GM23338 (cell line): ENCODE measurements around the gene CADM4. TPM values are rescaled to one million over a fixed set of nuclear protein-coding genes. Genes with fewer than 3 reads are reported as not detected.
A peak's percentile ranks its signal among the peaks of the same experiment; 100 is the strongest.

Experiments
- ATAC-seq: fragments of 200-7000 bp; cut with Tn5 transposase; 3 replicates; pipeline ENCODE4 v1.9.1; 2020
- DNase-seq: peaks from one replicate; pipeline ENCODE4 v3.0.0-alpha.2; 2015; ENCODE audit warnings: low spot score
- H2AFZ ChIP-seq: fragments of 200-600 bp; sonication (generic); 2 replicates; pipeline ENCODE4 v1.8.0; 2016; ENCODE audit warnings: antibody characterized with exemption, mild to moderate bottlenecking, moderate library complexity
- H3F3A ChIP-seq: fragments of 200-600 bp; sonication (generic); replicated peaks from 2 replicates; pipeline ENCODE4 v1.8.0; 2017; ENCODE audit warnings: antibody characterized with exemption, mixed run types, low read depth
- H3K27ac ChIP-seq: fragments of 200-600 bp; sonication (generic); 2 replicates; pipeline ENCODE4 v1.6.1; 2016; ENCODE audit warnings: low read depth
- H3K27me3 ChIP-seq: fragments of 200-600 bp; sonication (generic); 2 replicates; pipeline ENCODE4 v1.8.0; 2016; ENCODE audit warnings: mild to moderate bottlenecking, mixed run types, moderate library complexity; ENCODE audit not compliant: insufficient read depth
- H3K36me3 ChIP-seq: fragments of 200-600 bp; sonication (generic); 2 replicates; pipeline ENCODE4 v1.8.0; 2016; ENCODE audit warnings: mild to moderate bottlenecking; ENCODE audit not compliant: insufficient read depth
- H3K4me1 ChIP-seq: fragments of 200-600 bp; sonication (generic); 2 replicates; pipeline ENCODE4 v1.8.0; 2016; ENCODE audit warnings: mild to moderate bottlenecking, moderate library complexity; ENCODE audit not compliant: insufficient read depth
- H3K4me2 ChIP-seq: fragments of 200-600 bp; sonication (generic); 2 replicates; pipeline ENCODE4 v1.7.1; 2017; ENCODE audit warnings: mixed run types
- H3K4me3 ChIP-seq: fragments of 200-600 bp; sonication (generic); 2 replicates; pipeline ENCODE4 v1.6.1; 2016; ENCODE audit warnings: mixed run types
- H3K79me2 ChIP-seq: fragments of 200-600 bp; sonication (generic); replicated peaks from 2 replicates; pipeline ENCODE4 v1.8.0; 2017; ENCODE audit warnings: mild to moderate bottlenecking; ENCODE audit not compliant: insufficient read depth
- H3K9me2 ChIP-seq: fragments of 200-600 bp; sonication (generic); 2 replicates; pipeline ENCODE4 v1.8.0; 2017; ENCODE audit not compliant: insufficient read depth
- H4K20me1 ChIP-seq: fragments of 200-600 bp; sonication (generic); replicated peaks from 2 replicates; pipeline ENCODE4 v1.8.0; 2017; ENCODE audit warnings: mild to moderate bottlenecking; ENCODE audit not compliant: insufficient read depth
- H3K27ac Mint-ChIP-seq: 2 replicates; pipeline ENCODE4 v1.8.0; 2020; ENCODE audit warnings: inconsistent platforms, mild to moderate bottlenecking, moderate library complexity, mixed read lengths
- H3K27me3 Mint-ChIP-seq: 3 replicates; pipeline ENCODE4 v1.8.0; 2022; ENCODE audit warnings: low read depth, mild to moderate bottlenecking, moderate library complexity, mixed read lengths, inconsistent platforms; ENCODE audit not compliant: insufficient read depth, poor library complexity
- H3K36me3 Mint-ChIP-seq: 3 replicates; pipeline ENCODE4 v1.8.0; 2021; ENCODE audit warnings: low read depth, mild to moderate bottlenecking, inconsistent platforms, moderate library complexity, mixed read lengths
- H3K4me1 Mint-ChIP-seq: 3 replicates; pipeline ENCODE4 v1.8.0; 2020; ENCODE audit warnings: mild to moderate bottlenecking, inconsistent platforms, mixed read lengths
- H3K4me3 Mint-ChIP-seq: 3 replicates; pipeline ENCODE4 v1.8.0; 2021; ENCODE audit warnings: moderate library complexity, mild to moderate bottlenecking, inconsistent platforms, mixed read lengths
- H3K9me3 Mint-ChIP-seq: 3 replicates; pipeline ENCODE4 v1.8.0; 2020; ENCODE audit warnings: moderate library complexity, mild to moderate bottlenecking, inconsistent platforms, mixed read lengths
- CREB1 ChIP-seq: fragments of 250-450 bp; sonication (Bioruptor Pico); IDR thresholded peaks from 2 replicates; pipeline ENCODE4 v1.5.0; 2020; ENCODE audit warnings: low read depth, mild to moderate bottlenecking, moderate library complexity
- CTCF ChIP-seq, 2 experiments: fragments of 200-600 bp in 1 of 2; sonication (generic) in 1 of 2; conservative IDR thresholded peaks; 2 replicates each; pipeline versions ENCODE4 v1.5.1 to v1.6.1; 2016 to 2017; ENCODE audit warnings: antibody characterized with exemption in 2 of 2, low read depth in 2 of 2, mild to moderate bottlenecking in 2 of 2, moderate library complexity in 1 of 2
- ETS1 ChIP-seq: IDR thresholded peaks from 2 replicates; pipeline ENCODE4 v1.6.1; 2016; ENCODE audit warnings: antibody characterized with exemption
- EZH2phosphoT487 ChIP-seq: fragments of 200-600 bp; sonication (generic); IDR thresholded peaks from one replicate; pipeline ENCODE4 v1.8.1; 2018; ENCODE audit warnings: antibody characterized with exemption; ENCODE audit not compliant: unreplicated experiment
- JUNB ChIP-seq: IDR thresholded peaks from one replicate; pipeline ENCODE4 v1.6.1; 2016; ENCODE audit warnings: antibody characterized with exemption; ENCODE audit not compliant: unreplicated experiment
- NANOG ChIP-seq: IDR thresholded peaks from 2 replicates; pipeline ENCODE4 v1.6.1; 2016; ENCODE audit warnings: antibody characterized with exemption, borderline replicate concordance
- POLR2AphosphoS5 ChIP-seq: IDR thresholded peaks from 2 replicates; pipeline ENCODE4 v1.6.1; 2016; ENCODE audit warnings: antibody characterized with exemption, low read depth
- STAT1 ChIP-seq: IDR thresholded peaks from one replicate; pipeline ENCODE4 v1.6.1; 2016; ENCODE audit warnings: antibody characterized with exemption; ENCODE audit not compliant: unreplicated experiment
- ZNF114 ChIP-seq: fragments of 250-450 bp; sonication (Bioruptor Pico); IDR thresholded peaks from 2 replicates; pipeline ENCODE4 v1.5.0; 2020; ENCODE audit warnings: mild to moderate bottlenecking, moderate library complexity
- ZNF331 ChIP-seq: fragments of 250-450 bp; sonication (Bioruptor Pico); IDR thresholded peaks from 2 replicates; pipeline ENCODE4 v1.5.0; 2020; ENCODE audit warnings: low read depth, mild to moderate bottlenecking, moderate library complexity
- ZNF462 ChIP-seq: fragments of 250-450 bp; sonication (Bioruptor Pico); IDR thresholded peaks from 2 replicates; pipeline ENCODE4 v1.5.0; 2020; ENCODE audit warnings: mild to moderate bottlenecking, moderate library complexity
- polyA plus RNA-seq: library from polyadenylated mRNA; unstranded; fragments of >200 nt; fragmentation: Nextera tagmentation; extraction: Ambion mirVana; gene quantifications from 2 replicates; pipeline ENCODE4 v1.2.1, GENCODE V29; 2016
- total RNA-seq: library from RNA; depleted of rRNA; stranded (reverse); fragments of >200 nt; shearing (Covaris generic); gene quantifications from 2 replicates; pipeline ENCODE4 v1.2.3, GENCODE V29; 2014

The CADM4 gene
- total and polyA plus RNA-seq, 2 experiments from 2014 or later = 3.7 to 21.2 TPM

- no peak for TF ChIP-seq CTCF (conservative IDR thresholded peaks at IDR 0.05; ENCODE audit: low read depth in 2 of 2)
- no peak for TF ChIP-seq EZH2phosphoT487
- no peak for TF ChIP-seq ETS1
- TF ChIP-seq NANOG = no peak
- no peak for TF ChIP-seq POLR2AphosphoS5
- TF ChIP-seq ZNF114 (CRISPR knock-in tag) = no peak
- TF ChIP-seq JUNB = no peak
- no peak for TF ChIP-seq CREB1 (CRISPR knock-in tag)
These were observed 34.0 kb upstream of the CADM4 start (continued) for GRCh38 chr19:43673637-43674036.

DNA sequence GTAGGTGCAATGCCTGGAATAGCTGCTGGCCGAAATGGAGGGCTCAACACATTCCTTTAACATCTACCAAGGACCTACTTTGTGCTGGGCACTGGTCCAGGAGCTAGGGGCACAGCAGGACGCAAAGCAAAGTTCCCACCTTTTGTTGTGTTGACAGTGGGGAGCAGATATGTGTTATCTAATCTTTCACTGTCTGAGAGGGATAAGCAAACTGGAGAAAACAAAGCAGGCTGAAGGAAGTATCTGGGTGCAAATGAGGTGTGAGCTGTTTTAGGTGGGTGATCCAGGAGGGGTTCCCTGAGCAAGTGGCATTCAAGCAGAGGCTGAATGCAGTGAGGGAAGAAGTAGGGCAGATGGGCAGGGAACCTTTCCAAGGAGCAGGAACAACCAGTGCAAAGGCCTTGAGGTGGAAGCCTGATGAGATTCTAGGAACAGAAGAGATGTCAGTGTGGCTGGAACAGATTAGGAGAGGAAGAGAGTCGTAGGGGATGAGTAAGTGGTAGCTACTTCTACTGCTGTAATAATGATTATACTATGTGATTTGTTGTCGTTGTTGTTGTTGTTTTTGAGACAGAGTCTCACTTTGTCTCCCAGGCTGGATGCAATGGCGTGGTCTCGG is 32.5 kb upstream of the CADM4 start:
- H3K9me3 Mint-ChIP-seq = no peaks in the 10 kb centered on the region
- Histone ChIP-seq H2AFZ (peak overlapping the region; percentile 15; the same call in 1 of the 2 replicates), H4K20me1 (no peaks in the 10 kb centered on the region), H3K4me2 (peak overlapping the region; percentile 49; the same call in 1 of the 2 replicates), H3K79me2 (no peaks in the 10 kb centered on the region), H3K4me3 (no peak overlapping the region), H3K9me2 (no peaks in the 10 kb centered on the region), H3F3A (peaks cover 11% of the 10 kb centered on the region; the same call in 1 of the 2 replicates), H3K4me1 (peaks cover 22% of the 10 kb centered on the region; the same call in 1 of the 2 replicates), H3K27ac (no peak overlapping the region), H3K36me3 (no peaks in the 10 kb centered on the region), H3K27me3 (peaks cover 24% of the 10 kb centered on the region)
- ATAC-seq = no peak
- H3K4me1 Mint-ChIP-seq = peaks cover 38% of the 10 kb centered on the region
- peaks cover 24% of the 10 kb centered on the region for H3K27me3 Mint-ChIP-seq
- H3K36me3 Mint-ChIP-seq = peaks cover 9% of the 10 kb centered on the region
- no peak overlapping the region for H3K27ac Mint-ChIP-seq
- H3K4me3 Mint-ChIP-seq = no peak overlapping the region
- peak; percentile 21 for DNase-seq
- TF ChIP-seq STAT1 (no peak), ZNF331 (CRISPR knock-in tag) (no peak), CREB1 (CRISPR knock-in tag) (no peak), NANOG (no peak), CTCF (conservative IDR thresholded peaks at IDR 0.05; ENCODE audit: low read depth in 2 of 2) (no peak), ZNF114 (CRISPR knock-in tag) (no peak), EZH2phosphoT487 (no peak), JUNB (no peak), ZNF462 (CRISPR knock-in tag) (no peak), ETS1 (no peak), POLR2AphosphoS5 (no peak)
